Kidney (tissue), 14 donors: ENCODE measurements around the gene FBXL2. TPM values are rescaled to one million over a fixed set of nuclear protein-coding genes. Genes with fewer than 3 reads are reported as not detected.

Experiments
- DNase-seq, 5 donors: peaks; one replicate each; pipeline ENCODE4 v3.0.0-alpha.2; 2013 to 2020
- FAIRE-seq: peaks from 2 replicates; lab custom pipeline; 2012; peaks lifted over from hg19 to GRCh38; lab: Jason Lieb, UNC
- H3K27ac ChIP-seq, 2 donors: one replicate each; pipeline ENCODE4 v1.7.0; 2013; ENCODE audit warnings: low read depth in 2 of 2, low read length in 2 of 2, inconsistent platforms in 1 of 2
- H3K27me3 ChIP-seq: one replicate; pipeline ENCODE4 v1.7.1; 2013; ENCODE audit warnings: low read length, inconsistent platforms; ENCODE audit not compliant: control insufficient read depth, insufficient read depth
- H3K36me3 ChIP-seq, 3 donors: one replicate each; pipeline versions ENCODE4 v1.7.0 to v1.7.1; 2013; ENCODE audit warnings: low read length in 3 of 3, control low read depth in 1 of 3, inconsistent platforms in 1 of 3; ENCODE audit not compliant: insufficient read depth in 3 of 3, control insufficient read depth in 2 of 3
- H3K4me1 ChIP-seq, 3 donors: one replicate each; pipeline versions ENCODE4 v1.7.0 to v1.7.1; 2013; ENCODE audit warnings: low read length in 3 of 3, inconsistent platforms in 1 of 3, low read depth in 1 of 3; ENCODE audit not compliant: control insufficient read depth in 2 of 3, insufficient read depth in 2 of 3
- H3K4me3 ChIP-seq, 3 donors: one replicate each; pipeline versions ENCODE4 v1.7.0 to v1.8.1; 2013; ENCODE audit warnings: low read length in 3 of 3, control low read depth in 1 of 3, inconsistent platforms in 1 of 3
- H3K9ac ChIP-seq, 3 donors: one replicate each; pipeline versions ENCODE4 v1.7.0 to v1.7.1; 2013; ENCODE audit warnings: low read length in 3 of 3, control low read depth in 1 of 3, inconsistent platforms in 1 of 3
- H3K9me3 ChIP-seq, 3 donors: one replicate each; pipeline versions ENCODE4 v1.7.0 to v1.7.1; 2013; ENCODE audit warnings: low read length in 3 of 3, control low read depth in 1 of 3, inconsistent platforms in 1 of 3; ENCODE audit not compliant: control insufficient read depth in 2 of 3, insufficient read depth in 1 of 3
- intact Hi-C: fragments of 100-400 bp; cut with DNase I; formaldehyde crosslinking; loops from one replicate; pipeline ENCODE4 v1.11.1; 2022
- polyA plus RNA-seq: library from polyadenylated mRNA; stranded (reverse); fragments of 350-450 nt; fragmentation: Illumina TruSeq; extraction: RNeasy Lipid Tissue Mini Kit (QIAGEN cat#74804); gene quantifications from one replicate; pipeline ENCODE4 v1.2.3, GENCODE V29; 2014; ENCODE audit warnings: low read depth, low replicate concordance; ENCODE audit not compliant: insufficient read depth
- total RNA-seq: library from RNA; stranded (reverse); fragmentation: NEBNext Ultra II Directional; extraction: Animal tissue kit (Norgen Biotek cat#: 25700); gene quantifications from one replicate; pipeline ENCODE4 v1.2.1, GENCODE V29; 2021
- TF ChIP-seq, protein P1 (sequence below): IDR thresholded peaks from 3 replicates; pipeline ENCODE4 v1.5.1; 2012; ENCODE audit warnings: mild to moderate bottlenecking, moderate library complexity, borderline replicate concordance; ENCODE audit not compliant: insufficient read depth; ENCODE audit errors: extremely low read depth
- donor health status: control.
- donor health status: control.
- donor health status: control.
- donor health status: control.
- donor health status: control.
- donor health status: DM: yes; HTN: yes; CAD: no.
- donor health status: Normal renal cell carcinoma (clear cell type).

The FBXL2 gene
- total and polyA plus RNA-seq, 2 donors from 2014 or later: 10.8 to 18.3 TPM

DNA sequence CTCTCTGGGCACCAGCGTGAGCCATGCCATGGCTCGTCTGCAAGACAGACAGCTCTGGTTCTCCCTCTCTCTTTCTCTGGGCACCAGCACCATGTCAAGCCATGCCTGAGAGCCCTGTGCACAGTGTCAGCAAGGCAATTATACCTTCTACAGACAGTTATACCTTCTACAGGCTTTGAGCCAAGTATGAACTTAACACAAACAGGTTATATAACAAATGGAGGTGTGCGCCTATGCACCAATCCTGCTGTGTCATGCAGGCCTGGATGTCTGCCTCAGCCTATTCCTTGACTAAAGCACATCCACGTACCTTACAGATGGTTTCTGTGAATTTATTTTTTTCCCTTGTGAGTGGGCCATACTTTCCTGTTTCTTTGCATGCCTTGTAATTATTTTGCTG, 5.9 kb upstream of the FBXL2 start:
- Histone ChIP-seq H3K4me3 (no peak overlapping the region), H3K27ac (no peak overlapping the region), H3K9ac (no peak overlapping the region), H3K36me3 (no peaks in the 10 kb centered on the region), H3K27me3 (no peaks in the 10 kb centered on the region), H3K4me1 (no peaks in the 10 kb centered on the region), H3K9me3 (peaks cover 0 to 6% (median 0%) of the 10 kb centered on the region in 3 donors)
- DNase-seq (no peak), FAIRE-seq (no peak)
- TF ChIP-seq, protein P1, sequence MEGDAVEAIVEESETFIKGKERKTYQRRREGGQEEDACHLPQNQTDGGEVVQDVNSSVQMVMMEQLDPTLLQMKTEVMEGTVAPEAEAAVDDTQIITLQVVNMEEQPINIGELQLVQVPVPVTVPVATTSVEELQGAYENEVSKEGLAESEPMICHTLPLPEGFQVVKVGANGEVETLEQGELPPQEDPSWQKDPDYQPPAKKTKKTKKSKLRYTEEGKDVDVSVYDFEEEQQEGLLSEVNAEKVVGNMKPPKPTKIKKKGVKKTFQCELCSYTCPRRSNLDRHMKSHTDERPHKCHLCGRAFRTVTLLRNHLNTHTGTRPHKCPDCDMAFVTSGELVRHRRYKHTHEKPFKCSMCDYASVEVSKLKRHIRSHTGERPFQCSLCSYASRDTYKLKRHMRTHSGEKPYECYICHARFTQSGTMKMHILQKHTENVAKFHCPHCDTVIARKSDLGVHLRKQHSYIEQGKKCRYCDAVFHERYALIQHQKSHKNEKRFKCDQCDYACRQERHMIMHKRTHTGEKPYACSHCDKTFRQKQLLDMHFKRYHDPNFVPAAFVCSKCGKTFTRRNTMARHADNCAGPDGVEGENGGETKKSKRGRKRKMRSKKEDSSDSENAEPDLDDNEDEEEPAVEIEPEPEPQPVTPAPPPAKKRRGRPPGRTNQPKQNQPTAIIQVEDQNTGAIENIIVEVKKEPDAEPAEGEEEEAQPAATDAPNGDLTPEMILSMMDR: no peak
- intact Hi-C loops: no loop called here

DNA sequence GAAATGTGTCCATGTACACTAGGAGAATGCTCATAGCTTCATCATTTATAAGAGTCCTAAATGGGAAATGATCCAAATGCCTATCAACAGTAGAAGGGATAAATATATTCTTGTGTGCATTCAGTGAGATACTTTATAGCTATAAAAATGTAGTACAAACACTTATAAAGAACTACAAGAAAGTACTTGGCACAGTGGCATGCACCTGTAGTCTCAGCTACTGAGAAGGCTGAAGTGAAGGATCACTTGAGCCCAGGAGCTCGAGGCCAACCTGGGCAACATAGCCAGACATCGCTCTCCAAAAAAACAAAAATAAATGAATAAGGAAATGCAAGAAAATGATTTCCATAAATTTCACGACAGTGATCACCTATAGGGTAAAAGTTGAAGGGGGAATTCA, 3.6 kb upstream of the FBXL2 start:
- FAIRE-seq: no peak
- no peak overlapping the region for H3K4me3 ChIP-seq
- intact Hi-C loops: no loop called here
- H3K27me3 ChIP-seq: no peaks in the 10 kb centered on the region
- peaks cover 0 to 6% (median 0%) of the 10 kb centered on the region in 3 donors for H3K9me3 ChIP-seq
- no peak overlapping the region for H3K9ac ChIP-seq
- peaks cover 0 to 2% (median 0%) of the 10 kb centered on the region in 3 donors for H3K4me1 ChIP-seq
- H3K27ac ChIP-seq: no peak overlapping the region
- DNase-seq: no peak
- TF ChIP-seq, protein P1: no peak
- H3K36me3 ChIP-seq: no peaks in the 10 kb centered on the region

DNA sequence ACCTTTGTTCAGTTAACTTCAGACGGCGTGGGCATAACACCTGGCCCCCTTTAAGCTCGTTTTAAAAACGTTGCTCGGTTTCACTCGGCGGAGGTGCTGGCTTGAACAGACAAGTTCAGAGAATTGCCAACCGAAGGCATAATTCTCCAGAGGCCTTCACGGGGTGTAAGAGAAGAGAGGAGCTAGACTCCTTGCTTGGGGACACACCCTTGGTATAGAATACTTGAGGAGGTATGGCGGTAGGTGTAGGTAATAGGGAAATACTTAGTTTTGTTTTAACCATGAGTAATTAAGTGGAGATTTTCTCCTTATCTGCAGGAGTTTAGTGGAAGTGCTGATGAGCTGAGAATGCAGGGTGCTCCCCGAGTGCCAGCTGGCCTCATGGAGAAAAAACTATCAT, 921 bp downstream of the FBXL2 start:
- TF ChIP-seq, protein P1: no peak
- Histone ChIP-seq H3K9ac (peak overlapping the region; percentile 37 to 52 (median 48)), H3K4me3 (peak overlapping the region; percentile 59 to 69 (median 67)), H3K27me3 (no peaks in the 10 kb centered on the region), H3K4me1 (peaks cover 0 to 2% (median 0%) of the 10 kb centered on the region in 3 donors), H3K9me3 (no peaks in the 10 kb centered on the region), H3K27ac (no peak overlapping the region), H3K36me3 (no peaks in the 10 kb centered on the region)
- no peak for FAIRE-seq
- peak in 4 of 5 donors; percentile 25 to 47 (median 40) for DNase-seq
- intact Hi-C loops: no loop called here
